Mesenchymal stem cell (in vitro differentiated cells and primary cell): ENCODE measurements around the gene MAN1C1.

Experiments used
- DNase-seq: peaks from one replicate; pipeline ENCODE4 v3.0.0-alpha.2; 2013
- H2AFZ ChIP-seq: one replicate; pipeline ENCODE4 v1.6.1; 2013; ENCODE audit warnings: low read depth, mild to moderate bottlenecking, control low read depth, inconsistent platforms, low read length, moderate library complexity
- H2AK5ac ChIP-seq: 2 replicates; pipeline ENCODE4 v1.6.1; 2013; ENCODE audit warnings: low read length, moderate library complexity, mild to moderate bottlenecking, inconsistent platforms; ENCODE audit not compliant: severe bottlenecking
- H2BK120ac ChIP-seq: one replicate; pipeline ENCODE4 v1.6.1; 2013; ENCODE audit warnings: low read depth, mild to moderate bottlenecking, inconsistent platforms, low read length, moderate library complexity
- H2BK12ac ChIP-seq, 2 experiments: one replicate each; pipeline ENCODE4 v1.6.1; 2013; ENCODE audit warnings: inconsistent platforms in 2 of 2, low read length in 2 of 2, mild to moderate bottlenecking in 2 of 2, moderate library complexity in 2 of 2, control low read depth in 1 of 2
- H2BK15ac ChIP-seq: one replicate; pipeline ENCODE4 v1.6.1; 2013; ENCODE audit warnings: mild to moderate bottlenecking, low read depth, inconsistent platforms; ENCODE audit not compliant: poor library complexity, severe bottlenecking
- H2BK5ac ChIP-seq: 2 replicates; pipeline ENCODE4 v1.6.1; 2013; ENCODE audit warnings: low read depth, mild to moderate bottlenecking, low read length, control low read depth, inconsistent platforms; ENCODE audit not compliant: poor library complexity, severe bottlenecking
- H3K14ac ChIP-seq, 2 experiments: one replicate each; pipeline ENCODE4 v1.6.1; 2013; ENCODE audit warnings: inconsistent platforms in 2 of 2, low read length in 2 of 2, control low read depth in 1 of 2, mild to moderate bottlenecking in 1 of 2, moderate library complexity in 1 of 2
- H3K18ac ChIP-seq, 2 experiments: one replicate each; pipeline ENCODE4 v1.6.1; 2013; ENCODE audit warnings: inconsistent platforms in 2 of 2, low read length in 2 of 2, control low read depth in 1 of 2, low read depth in 1 of 2, mild to moderate bottlenecking in 1 of 2
- H3K23ac ChIP-seq, 2 experiments: one replicate each; pipeline ENCODE4 v1.6.1; 2013; ENCODE audit warnings: inconsistent platforms in 2 of 2, low read length in 2 of 2, mild to moderate bottlenecking in 2 of 2, moderate library complexity in 2 of 2, control low read depth in 1 of 2
- H3K27ac ChIP-seq: 2 replicates; pipeline ENCODE4 v1.5.1; 2013; ENCODE audit warnings: mild to moderate bottlenecking, moderate library complexity, low read length, control low read depth, inconsistent platforms; ENCODE audit not compliant: poor library complexity, severe bottlenecking
- H3K27me3 ChIP-seq, 2 experiments: 2 replicates each; pipeline versions ENCODE4 v1.6.1 to v1.7.0; 2013; ENCODE audit warnings: low read length in 2 of 2, mild to moderate bottlenecking in 2 of 2, moderate library complexity in 2 of 2, control low read depth in 1 of 2, inconsistent platforms in 1 of 2; ENCODE audit not compliant: control insufficient read depth in 1 of 2, insufficient read depth in 1 of 2
- H3K36me3 ChIP-seq, 2 experiments: 2 replicates each; pipeline versions ENCODE4 v1.6.1 to v1.7.0; 2013; ENCODE audit warnings: low read length in 2 of 2, control low read depth in 1 of 2, inconsistent platforms in 1 of 2, low read depth in 1 of 2, mild to moderate bottlenecking in 1 of 2; ENCODE audit not compliant: insufficient read depth in 2 of 2, control insufficient read depth in 1 of 2
- H3K4ac ChIP-seq, 2 experiments: one replicate each; pipeline ENCODE4 v1.6.1; 2013; ENCODE audit warnings: inconsistent platforms in 2 of 2, low read length in 2 of 2, mild to moderate bottlenecking in 2 of 2, moderate library complexity in 2 of 2, control low read depth in 1 of 2, low read depth in 1 of 2
- H3K4me1 ChIP-seq: 2 replicates; pipeline ENCODE4 v1.6.1; 2013; ENCODE audit warnings: low read depth, low read length, control low read depth; ENCODE audit not compliant: control insufficient read depth, insufficient read depth
- H3K4me2 ChIP-seq: 2 replicates; pipeline ENCODE4 v1.6.1; 2013; ENCODE audit warnings: low read length, mild to moderate bottlenecking, inconsistent platforms; ENCODE audit not compliant: poor library complexity, severe bottlenecking
- H3K4me3 ChIP-seq, 2 experiments: 2 replicates each; pipeline versions ENCODE4 v1.5.1 to v1.7.0; 2013; ENCODE audit warnings: low read length in 2 of 2, mild to moderate bottlenecking in 2 of 2, control low read depth in 1 of 2, low read depth in 1 of 2; ENCODE audit not compliant: insufficient read depth in 1 of 2
- H3K79me1 ChIP-seq: replicated peaks from 2 replicates; pipeline ENCODE4 v1.6.1; 2013; ENCODE audit warnings: mild to moderate bottlenecking, control low read depth, low read length, inconsistent platforms; ENCODE audit not compliant: poor library complexity, severe bottlenecking
- H3K9ac ChIP-seq: 2 replicates; pipeline ENCODE4 v1.7.0; 2013; ENCODE audit warnings: mild to moderate bottlenecking, low read length, moderate library complexity
- H3K9me3 ChIP-seq: 2 replicates; pipeline ENCODE4 v1.7.0; 2013; ENCODE audit warnings: mild to moderate bottlenecking, low read length; ENCODE audit not compliant: control insufficient read depth
- H4K8ac ChIP-seq: one replicate; pipeline ENCODE4 v1.6.1; 2013; ENCODE audit warnings: inconsistent platforms, mild to moderate bottlenecking, low read length, moderate library complexity
- H4K91ac ChIP-seq: one replicate; pipeline ENCODE4 v1.6.1; 2013; ENCODE audit warnings: mild to moderate bottlenecking, low read length, inconsistent platforms
- WGBS: methylation state at CpG from one replicate; pipeline ENCODE4 v1.1.7; 2013; ENCODE audit warnings: mixed read lengths; 5-methylcytosine and 5-hydroxymethylcytosine counted together

MAN1C1 gene

GRCh38 chr1:25754470-25755181, 138.0 kb downstream of the MAN1C1 start:
- Histone ChIP-seq H2BK5ac (no peak overlapping the region), H2BK15ac (no peak overlapping the region), H3K14ac (peak overlapping the region in 1 of 2 experiments; percentile 44), H3K4me1 (no peaks in the 10 kb centered on the region), H3K9ac (no peak overlapping the region), H3K4me2 (no peak overlapping the region), H3K27me3 (peaks cover 0 to 71% of the 10 kb centered on the region in 2 experiments), H4K8ac (no peak overlapping the region), H3K9me3 (no peaks in the 10 kb centered on the region), H2AFZ (no peak overlapping the region), H3K79me1 (no peaks in the 10 kb centered on the region), H4K91ac (no peak overlapping the region), H2BK12ac (no peak overlapping the region), H3K18ac (no peak overlapping the region), H2AK5ac (no peak overlapping the region), H3K4me3 (no peak overlapping the region), H3K4ac (no peak overlapping the region), H3K27ac (no peak overlapping the region), H3K23ac (no peak overlapping the region), H2BK120ac (no peak overlapping the region), H3K36me3 (peaks cover 0 to 91% of the 10 kb centered on the region in 2 experiments)
- WGBS: 83% methylated on average over 17 of the region's 17 CpGs
- no peak for DNase-seq

DNA sequence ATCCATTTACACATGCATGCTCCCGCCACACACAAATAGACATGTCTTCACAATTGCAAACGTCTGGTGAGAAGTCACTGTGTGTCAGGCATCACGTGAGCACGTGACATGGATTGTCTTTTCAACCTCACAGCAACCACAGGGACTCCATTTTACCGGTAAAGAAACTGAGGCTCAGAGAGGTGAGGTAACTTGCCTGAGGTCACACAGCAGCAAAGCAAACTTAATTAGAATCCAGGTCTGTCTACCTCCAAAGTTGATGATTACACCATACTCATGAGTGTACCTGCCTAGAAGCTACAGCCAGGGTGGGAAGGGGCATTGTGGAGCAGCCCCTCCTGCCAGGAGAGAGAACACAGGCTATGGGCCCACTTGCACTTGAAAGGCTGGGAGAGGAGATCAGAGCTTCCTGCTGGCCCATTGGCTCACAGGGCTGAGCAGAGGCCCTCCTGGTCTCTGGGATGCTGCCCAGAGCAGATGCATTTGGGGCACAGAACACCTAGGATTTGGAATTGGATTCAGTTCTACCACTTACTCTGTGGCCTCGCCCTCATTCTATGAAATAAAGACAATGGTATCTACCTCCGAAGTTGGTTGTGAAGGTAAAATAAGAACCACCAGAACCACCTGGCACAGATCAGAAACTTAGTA, 139.0 kb downstream of the MAN1C1 start:
- 78% methylated on average over 7 of the region's 7 CpGs for WGBS

GRCh38 chr1:25756215-25756614, 139.6 kb downstream of the MAN1C1 start:
- no peak overlapping the region for H3K27ac ChIP-seq
- no peak overlapping the region for H2BK15ac ChIP-seq
- H3K27me3 ChIP-seq: peaks cover 0 to 67% of the 10 kb centered on the region in 2 experiments
- no peak overlapping the region for H2AK5ac ChIP-seq
- no peak overlapping the region for H4K91ac ChIP-seq
- H2BK5ac ChIP-seq: no peak overlapping the region
- H3K9me3 ChIP-seq: no peaks in the 10 kb centered on the region
- H3K9ac ChIP-seq: no peak overlapping the region
- no peak overlapping the region for H3K4me2 ChIP-seq
- H3K4me3 ChIP-seq: no peak overlapping the region
- peaks cover 0 to 90% of the 10 kb centered on the region in 2 experiments for H3K36me3 ChIP-seq
- 98% methylated on average over 3 of the region's 3 CpGs for WGBS
- no peaks in the 10 kb centered on the region for H3K79me1 ChIP-seq
- H3K18ac ChIP-seq: no peak overlapping the region
- H2BK120ac ChIP-seq: no peak overlapping the region
- H3K4me1 ChIP-seq: no peaks in the 10 kb centered on the region
- H3K14ac ChIP-seq: no peak overlapping the region
- H4K8ac ChIP-seq: no peak overlapping the region
- DNase-seq: no peak
- no peak overlapping the region for H3K4ac ChIP-seq
- H2AFZ ChIP-seq: no peak overlapping the region
- no peak overlapping the region for H3K23ac ChIP-seq
- H2BK12ac ChIP-seq: no peak overlapping the region

More for the DNA sequence above, 139.0 kb downstream of the MAN1C1 start:
- no peak overlapping the region for H2BK120ac ChIP-seq
- no peak overlapping the region for H3K18ac ChIP-seq
- H3K36me3 ChIP-seq: peaks cover 0 to 90% of the 10 kb centered on the region in 2 experiments
- no peak overlapping the region for H4K91ac ChIP-seq
- H3K4me2 ChIP-seq: no peak overlapping the region
- no peak overlapping the region for H3K4me3 ChIP-seq
- no peak overlapping the region for H2AK5ac ChIP-seq
- H3K9me3 ChIP-seq: no peaks in the 10 kb centered on the region
- no peak overlapping the region for H3K27ac ChIP-seq
- no peak overlapping the region for H3K9ac ChIP-seq
- H3K14ac ChIP-seq: no peak overlapping the region
- no peak overlapping the region for H2BK15ac ChIP-seq
- H3K4ac ChIP-seq: no peak overlapping the region
- no peak overlapping the region for H4K8ac ChIP-seq
- peaks cover 0 to 73% of the 10 kb centered on the region in 2 experiments for H3K27me3 ChIP-seq
- no peak overlapping the region for H2BK5ac ChIP-seq
- H2AFZ ChIP-seq: no peak overlapping the region
- no peak overlapping the region for H2BK12ac ChIP-seq
- H3K4me1 ChIP-seq: no peaks in the 10 kb centered on the region
- H3K23ac ChIP-seq: no peak overlapping the region
- no peak for DNase-seq
- no peaks in the 10 kb centered on the region for H3K79me1 ChIP-seq

DNA sequence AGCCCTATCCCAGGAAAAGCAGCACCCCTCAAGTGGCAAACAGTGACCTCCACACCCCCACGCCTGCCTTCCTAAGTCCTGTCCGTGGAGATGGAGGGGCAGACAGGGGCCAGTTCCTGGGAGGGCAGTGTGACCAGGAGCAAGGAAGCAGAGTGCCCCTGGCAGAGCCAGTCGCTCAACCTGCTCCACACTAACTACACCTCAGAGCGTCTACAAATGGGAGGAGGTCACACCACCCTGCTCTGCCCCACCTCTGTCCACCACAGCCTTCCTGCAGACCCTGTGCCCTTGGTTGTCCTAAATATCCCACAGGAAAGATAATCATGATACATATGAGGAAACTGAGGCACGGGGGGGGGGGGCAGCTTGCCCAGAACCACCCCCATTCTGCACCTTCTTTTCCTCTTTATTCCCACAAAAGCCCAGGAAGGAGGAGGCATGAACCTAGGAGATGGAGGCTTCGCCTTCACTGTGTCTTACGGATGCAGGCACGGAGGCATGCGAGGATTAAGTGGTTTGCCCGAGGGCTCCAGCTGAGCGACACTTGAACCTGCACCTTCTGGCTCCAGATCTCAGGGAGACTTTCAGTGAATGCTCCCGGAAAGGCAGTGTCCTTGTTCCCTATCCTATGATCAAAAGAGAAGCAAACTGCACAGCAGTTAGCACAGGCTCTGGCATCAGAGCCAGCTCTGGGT, 140.7 kb downstream of the MAN1C1 start:
- 79% methylated on average over 10 of the region's 12 CpGs for WGBS
- Histone ChIP-seq H3K23ac (no peak overlapping the region), H2BK5ac (no peak overlapping the region)

More for the DNA sequence above, 140.7 kb downstream of the MAN1C1 start:
- no peak overlapping the region for H4K91ac ChIP-seq
- no peak overlapping the region for H4K8ac ChIP-seq
- no peaks in the 10 kb centered on the region for H3K9me3 ChIP-seq
- H3K9ac ChIP-seq: no peak overlapping the region
- no peak overlapping the region for H2BK12ac ChIP-seq
- H3K4me3 ChIP-seq: no peak overlapping the region
- no peak overlapping the region for H3K14ac ChIP-seq
- peaks cover 0 to 63% of the 10 kb centered on the region in 2 experiments for H3K27me3 ChIP-seq
- peaks cover 0 to 81% of the 10 kb centered on the region in 2 experiments for H3K36me3 ChIP-seq
- no peak overlapping the region for H2AFZ ChIP-seq
- H3K4me2 ChIP-seq: no peak overlapping the region
- H3K27ac ChIP-seq: no peak overlapping the region
- no peaks in the 10 kb centered on the region for H3K79me1 ChIP-seq
- no peaks in the 10 kb centered on the region for H3K4me1 ChIP-seq
- no peak overlapping the region for H2AK5ac ChIP-seq
- no peak for DNase-seq
- no peak overlapping the region for H2BK15ac ChIP-seq
- H3K4ac ChIP-seq: no peak overlapping the region
- no peak overlapping the region for H2BK120ac ChIP-seq
- H3K18ac ChIP-seq: no peak overlapping the region
